Activated effector memory CD4-positive, alpha-beta T cell treated with anti-CD3 and anti-CD28 coated beads, Interleukin-2, amount 50 U/mL, for 16 hours (primary cell): ENCODE measurements around the gene IAH1.

Experiments
- DNase-seq: peaks from one replicate; pipeline ENCODE4 v3.0.0-alpha.2; 2020

IAH1 gene, protein sequence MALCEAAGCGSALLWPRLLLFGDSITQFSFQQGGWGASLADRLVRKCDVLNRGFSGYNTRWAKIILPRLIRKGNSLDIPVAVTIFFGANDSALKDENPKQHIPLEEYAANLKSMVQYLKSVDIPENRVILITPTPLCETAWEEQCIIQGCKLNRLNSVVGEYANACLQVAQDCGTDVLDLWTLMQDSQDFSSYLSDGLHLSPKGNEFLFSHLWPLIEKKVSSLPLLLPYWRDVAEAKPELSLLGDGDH

DNA sequence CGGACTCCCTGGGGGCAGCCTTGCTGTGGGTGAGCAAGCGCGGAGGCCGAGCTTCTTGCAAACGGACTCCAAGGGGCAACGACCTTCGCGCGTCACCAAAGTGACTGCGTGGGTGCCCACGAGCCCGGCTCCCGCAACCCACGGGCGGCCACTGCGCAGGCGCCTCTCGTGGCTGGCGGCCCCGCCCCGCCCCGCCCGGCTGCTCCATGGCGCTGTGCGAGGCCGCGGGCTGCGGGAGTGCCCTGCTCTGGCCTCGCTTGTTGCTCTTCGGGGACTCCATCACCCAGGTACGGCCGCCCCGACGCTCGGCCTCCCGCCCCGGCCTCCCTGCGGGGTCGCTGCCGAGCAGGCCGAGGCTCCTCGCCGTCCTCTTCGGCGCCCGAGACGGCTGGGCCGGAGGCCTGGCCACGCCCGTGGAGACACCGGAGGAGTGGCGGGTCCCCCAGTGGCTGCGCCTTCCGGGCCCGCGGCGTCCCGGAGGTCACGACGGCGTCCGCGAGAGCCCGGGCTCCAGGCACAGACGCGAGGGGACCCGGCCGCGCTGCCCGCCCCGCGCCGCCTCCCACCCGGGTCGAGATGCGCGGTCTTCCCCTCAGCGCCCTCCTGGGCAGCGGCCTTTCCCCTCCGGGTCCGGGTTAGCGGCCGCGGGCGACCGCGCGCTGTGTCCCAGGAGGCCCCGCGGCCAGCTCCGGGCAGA, at the start of gene IAH1:
IAH1 (plus strand) TSS at position 191 of the 697 bp plus-strand sequence; CDS start at position 207, 16 bp downstream.
- DNase-seq: peak; percentile 92

- DNase-seq: no peak
Measured at GRCh38 chr2:9428965-9429577, 45.3 kb upstream of the IAH1 start.

GRCh38 chr2:9430316-9431293, 43.7 kb upstream of the IAH1 start:
- DNase-seq: no peak

DNA sequence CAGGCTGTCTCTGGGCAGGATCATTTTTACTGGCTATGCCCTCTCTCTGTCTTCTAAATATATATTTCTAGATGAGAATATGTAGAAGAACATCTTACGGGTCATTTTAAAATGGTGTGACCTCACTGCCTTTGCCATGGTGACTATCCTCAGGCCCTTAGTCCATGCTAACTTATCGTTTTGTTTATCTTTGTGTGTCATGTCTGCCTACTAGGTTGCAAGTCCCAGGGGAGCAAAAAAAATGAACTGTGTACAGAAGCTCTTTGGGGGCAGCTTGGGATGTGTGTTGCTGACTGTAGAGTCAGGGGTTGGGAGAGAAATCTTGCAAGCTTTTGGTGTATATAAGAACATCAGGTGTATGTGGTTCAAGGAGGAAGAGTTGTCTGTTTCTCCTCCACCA, 39.9 kb upstream of the IAH1 start:
- DNase-seq: no peak

GRCh38 chr2:9439536-9439935, 34.8 kb upstream of the IAH1 start:
- DNase-seq: no peak

GRCh38 chr2:9440058-9440727, 34.2 kb upstream of the IAH1 start:
- DNase-seq: no peak

DNA sequence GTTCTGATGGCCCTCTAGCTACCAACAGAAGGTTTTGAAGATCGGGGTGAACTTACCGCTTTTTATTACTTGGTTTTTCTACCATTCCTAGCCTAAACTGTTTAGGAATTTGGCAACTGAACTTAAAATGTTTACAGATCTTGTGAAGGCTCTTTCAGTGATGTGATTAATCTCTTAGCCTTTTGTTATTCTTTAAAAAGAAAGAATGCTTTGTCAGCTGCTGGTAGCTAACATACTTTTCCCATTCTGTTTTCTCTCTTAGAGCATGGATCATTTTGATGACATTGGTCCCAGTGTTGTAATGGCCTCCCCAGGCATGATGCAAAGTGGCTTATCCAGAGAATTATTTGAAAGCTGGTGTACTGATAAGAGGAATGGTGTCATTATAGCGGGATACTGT, 32.8 kb upstream of the IAH1 start:
- DNase-seq: no peak

GRCh38 chr2:9443526-9443925, 30.8 kb upstream of the IAH1 start:
- DNase-seq: no peak

DNA sequence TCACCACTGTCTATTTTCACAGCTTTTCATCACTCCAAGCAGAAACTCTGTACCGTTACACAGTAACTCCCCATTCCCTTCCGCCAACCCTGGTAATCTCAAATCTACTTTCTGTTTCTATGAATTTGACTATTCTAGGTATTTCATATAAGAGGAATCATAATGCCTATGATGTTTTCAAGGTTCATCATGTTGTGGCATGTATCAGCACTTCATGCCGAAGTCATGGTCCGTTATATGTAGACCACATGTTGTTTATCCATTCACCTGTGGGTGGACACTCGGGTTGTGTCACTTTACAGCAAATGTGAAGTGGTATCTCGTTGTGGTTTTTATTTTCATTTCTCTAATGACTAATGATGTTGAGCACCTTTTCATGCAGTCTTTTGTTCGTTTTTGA, 29.3 kb upstream of the IAH1 start:
- DNase-seq: no peak

- DNase-seq: no peak
Measured at GRCh38 chr2:9451231-9451630, 23.1 kb upstream of the IAH1 start.

GRCh38 chr2:9460441-9461017, 13.8 kb upstream of the IAH1 start:
- DNase-seq: no peak

- no peak for DNase-seq
Measured at GRCh38 chr2:9461079-9461478, 13.3 kb upstream of the IAH1 start.

- DNase-seq: no peak
Measured at GRCh38 chr2:9462313-9462712, 12.0 kb upstream of the IAH1 start.

GRCh38 chr2:9462886-9463697, 11.3 kb upstream of the IAH1 start:
- no peak for DNase-seq

- no peak for DNase-seq
Measured at GRCh38 chr2:9463698-9464034, 10.7 kb upstream of the IAH1 start.

DNA sequence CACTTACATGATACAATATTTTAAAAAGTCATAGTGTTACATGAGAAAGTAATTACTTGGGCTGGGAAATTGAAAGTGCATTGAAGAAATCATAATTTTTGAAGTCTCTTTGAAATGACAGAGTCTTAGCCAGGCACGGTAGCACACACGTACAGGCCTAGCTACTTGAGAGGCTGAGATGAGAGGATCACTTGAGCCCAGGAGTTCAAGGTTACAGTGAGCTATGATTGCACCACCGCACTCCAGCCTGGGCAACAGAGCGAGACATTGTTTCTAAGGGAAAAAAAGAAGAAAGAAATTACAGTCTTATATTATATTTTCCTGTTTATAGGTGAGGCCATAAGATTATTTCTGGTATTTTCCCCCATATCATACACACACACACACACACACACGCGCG, 9.2 kb upstream of the IAH1 start:
- no peak for DNase-seq

DNA sequence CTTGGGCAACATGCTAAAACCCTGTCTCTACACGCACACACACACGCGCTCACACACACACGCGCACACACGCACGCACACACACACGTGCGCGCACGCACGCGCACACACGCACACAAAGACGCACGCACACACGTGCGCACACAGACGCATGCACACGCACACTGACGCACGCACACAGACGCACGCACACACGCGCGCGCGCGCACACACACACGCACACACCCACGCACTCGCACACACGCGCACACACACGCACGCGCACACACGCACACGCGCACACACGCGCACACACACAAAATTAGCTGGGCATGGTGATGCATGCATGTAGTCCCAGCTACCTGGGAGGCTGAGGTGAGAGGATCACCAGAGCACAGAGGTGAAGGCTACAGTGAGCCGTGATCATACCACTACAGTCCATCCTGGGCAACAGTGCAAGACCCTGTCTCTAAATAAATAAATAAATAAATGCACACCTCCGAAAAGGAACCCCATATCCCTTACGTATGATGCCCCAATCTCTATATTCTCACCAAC, 8.1 kb upstream of the IAH1 start:
- DNase-seq: no peak

DNA sequence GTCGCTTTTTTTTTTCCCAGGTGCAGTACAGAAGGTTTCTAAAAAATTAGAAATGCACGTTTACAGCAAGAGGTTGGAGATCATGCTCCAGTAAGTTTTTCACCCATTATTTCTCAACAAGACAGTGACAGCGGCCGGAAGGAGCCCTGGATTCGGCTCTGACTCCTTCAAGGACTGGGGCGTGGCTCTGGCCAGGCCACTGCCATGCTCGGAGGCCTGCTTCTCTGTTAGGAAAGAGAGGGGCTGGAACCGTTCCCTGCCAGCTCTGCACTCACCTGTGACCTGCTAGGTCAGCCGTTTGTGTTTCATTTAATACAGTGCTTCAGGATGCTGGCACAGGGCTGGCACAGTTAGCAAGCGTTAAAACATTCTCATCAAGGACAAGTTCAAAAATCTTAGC, 6.7 kb upstream of the IAH1 start:
- no peak for DNase-seq

DNA sequence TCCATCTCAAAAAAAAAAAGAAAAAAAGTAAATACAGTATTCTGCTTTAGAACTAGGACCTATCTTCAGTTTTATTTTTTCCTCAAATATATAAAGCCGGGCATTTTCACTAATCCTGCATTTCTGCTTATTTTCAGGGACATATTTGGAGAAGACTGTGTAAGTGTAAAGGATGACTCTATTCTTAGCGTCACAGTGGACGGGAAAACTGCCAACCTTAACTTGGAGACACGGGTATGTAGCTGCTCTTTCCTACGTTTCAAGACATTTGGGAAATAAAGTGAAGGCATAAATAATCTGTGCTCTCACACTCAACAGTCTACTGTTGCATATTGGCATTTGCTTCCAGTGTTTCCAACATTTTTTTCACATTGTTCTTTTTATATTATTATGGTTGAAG, 3.1 kb upstream of the IAH1 start:
- no peak for DNase-seq

- no peak for DNase-seq
Measured at GRCh38 chr2:9472511-9472910, 1.8 kb upstream of the IAH1 start.
